ENCODE results near the gene CHN2.
A peak's percentile ranks its signal among the peaks of the same experiment; 100 is the strongest.

The CHN2 gene

DNA sequence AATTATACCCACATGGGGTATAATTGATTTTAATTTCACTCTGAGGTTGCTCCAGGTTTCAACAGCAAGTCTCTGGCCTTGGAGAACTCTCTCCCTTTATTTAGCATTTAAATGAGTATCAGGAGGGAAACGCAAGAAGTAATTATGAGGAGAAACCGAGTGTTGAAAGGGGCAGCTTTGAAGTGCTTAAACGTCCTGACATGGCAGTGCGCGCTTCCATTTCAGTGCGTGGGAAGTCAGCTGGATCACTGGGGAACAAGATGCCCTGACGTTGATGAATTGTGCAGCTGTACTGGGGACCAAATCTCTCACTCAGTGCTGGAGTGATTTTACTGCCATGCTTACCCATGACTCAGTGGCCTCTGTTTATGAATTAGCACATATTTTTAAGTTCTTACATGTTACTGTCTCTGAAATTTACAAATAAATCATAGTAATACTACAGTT is 263.0 kb downstream of the CHN2 start:
- no peak for DNase-seq (ENCODE audit: low read depth)
- no peak overlapping the region for H3K4me3 ChIP-seq (ENCODE audit: low read length)
- no peak for TF ChIP-seq CTCF (conservative IDR thresholded peaks at IDR 0.05; ENCODE audit: low read depth, low read length)

- no peak for TF ChIP-seq CTCF (conservative IDR thresholded peaks at IDR 0.05; ENCODE audit: low read depth, low read length)
- no peak overlapping the region for H3K4me3 ChIP-seq (ENCODE audit: low read length)
- DNase-seq (ENCODE audit: low read depth): no peak
Observed at GRCh38 chr7:29458933-29459332, 264.4 kb downstream of the CHN2 start.

DNA sequence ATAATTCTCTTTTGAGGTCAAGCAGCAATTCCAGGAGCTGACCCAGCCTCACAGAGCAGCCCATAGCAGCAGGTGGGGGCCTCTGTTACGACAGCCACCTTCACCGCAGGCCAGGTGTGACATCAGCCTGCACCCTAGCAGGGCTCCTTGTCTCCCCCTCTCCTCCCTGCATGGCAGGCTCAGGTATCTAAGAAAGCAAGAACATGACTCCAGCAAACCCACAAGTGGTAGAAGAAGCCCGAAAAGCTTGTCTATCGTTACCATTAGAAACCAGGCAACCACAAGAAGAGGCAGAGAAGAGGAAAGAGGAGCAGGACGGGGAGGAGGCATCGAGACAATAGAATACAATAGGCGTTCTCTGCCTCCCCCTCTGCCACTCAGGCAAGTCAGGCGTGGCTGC is 265.0 kb downstream of the CHN2 start:
- DNase-seq (ENCODE audit: low read depth): no peak
- H3K4me3 ChIP-seq (ENCODE audit: low read length): no peak overlapping the region
- no peak for TF ChIP-seq CTCF (conservative IDR thresholded peaks at IDR 0.05; ENCODE audit: low read depth, low read length)

- no peak for TF ChIP-seq CTCF (conservative IDR thresholded peaks at IDR 0.05; ENCODE audit: low read depth, low read length)
- H3K4me3 ChIP-seq (ENCODE audit: low read length): no peak overlapping the region
- DNase-seq (ENCODE audit: low read depth): no peak
Observed at GRCh38 chr7:29461996-29462395, 267.4 kb downstream of the CHN2 start.

- peak; percentile 21 for DNase-seq (ENCODE audit: low read depth)
- no peak for TF ChIP-seq CTCF (conservative IDR thresholded peaks at IDR 0.05; ENCODE audit: low read depth, low read length)
- no peak overlapping the region for H3K4me3 ChIP-seq (ENCODE audit: low read length)
Observed at GRCh38 chr7:29463504-29464158, 269.1 kb downstream of the CHN2 start.

- no peak for TF ChIP-seq CTCF (conservative IDR thresholded peaks at IDR 0.05; ENCODE audit: low read depth, low read length)
- no peak for DNase-seq (ENCODE audit: low read depth)
- no peak overlapping the region for H3K4me3 ChIP-seq (ENCODE audit: low read length)
Observed at GRCh38 chr7:29464753-29465152, 270.2 kb downstream of the CHN2 start.

GRCh38 chr7:29467193-29467926 is 272.8 kb downstream of the CHN2 start:
- H3K4me3 ChIP-seq (ENCODE audit: low read length): no peak overlapping the region
- no peak for DNase-seq (ENCODE audit: low read depth)
- TF ChIP-seq CTCF (conservative IDR thresholded peaks at IDR 0.05; ENCODE audit: low read depth, low read length): no peak
